GM19463 (cell line): Measurements from ENCODE around the gene PHACTR1.

Source experiments
- ATAC-seq: cut with Tn5 transposase; IDR thresholded peaks from one replicate; pipeline ENCODE4 v1.9.1; 2021; ENCODE audit warnings: mild to moderate bottlenecking, moderate library complexity; ENCODE audit not compliant: unreplicated experiment

PHACTR1 gene

DNA sequence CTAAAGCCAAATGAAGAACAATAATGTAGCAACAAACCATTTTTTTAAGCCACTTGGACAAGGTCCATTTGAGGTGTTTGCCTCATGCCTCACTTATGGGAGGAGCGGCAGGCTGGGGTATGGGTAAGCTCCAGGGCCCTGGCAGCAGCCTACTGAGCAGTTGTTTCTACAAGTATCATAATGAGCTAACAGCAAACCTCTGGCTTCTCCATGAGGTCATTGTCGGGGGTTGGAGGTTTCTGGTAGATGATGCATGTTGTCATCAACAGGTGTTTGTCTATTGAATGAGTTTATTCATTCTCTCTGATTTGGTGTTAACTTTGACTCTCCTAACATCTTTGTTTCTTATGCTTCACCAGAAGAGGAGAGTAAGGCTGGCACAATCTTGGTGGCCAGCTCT, 461.1 kb downstream of the PHACTR1 start:
- ATAC-seq: no peak

DNA sequence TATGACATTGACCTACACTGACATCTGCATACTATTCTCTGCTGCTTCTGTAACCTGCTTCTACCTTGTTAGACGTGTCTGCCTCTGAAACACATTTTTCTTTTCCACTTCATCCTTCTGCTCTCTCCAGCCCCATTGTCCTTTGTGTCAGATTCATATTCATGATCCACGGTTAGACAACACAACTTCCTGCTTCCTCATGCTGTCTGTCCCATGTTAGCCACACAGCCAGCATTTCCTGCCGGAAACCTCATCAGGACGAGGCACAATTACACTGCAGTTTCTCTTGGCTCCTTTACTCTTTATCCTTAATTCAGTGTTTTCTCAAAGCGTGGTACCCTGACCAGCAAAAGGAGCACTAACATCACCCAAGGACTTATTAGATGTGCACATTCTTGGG, 461.5 kb downstream of the PHACTR1 start:
- ATAC-seq: no peak

DNA sequence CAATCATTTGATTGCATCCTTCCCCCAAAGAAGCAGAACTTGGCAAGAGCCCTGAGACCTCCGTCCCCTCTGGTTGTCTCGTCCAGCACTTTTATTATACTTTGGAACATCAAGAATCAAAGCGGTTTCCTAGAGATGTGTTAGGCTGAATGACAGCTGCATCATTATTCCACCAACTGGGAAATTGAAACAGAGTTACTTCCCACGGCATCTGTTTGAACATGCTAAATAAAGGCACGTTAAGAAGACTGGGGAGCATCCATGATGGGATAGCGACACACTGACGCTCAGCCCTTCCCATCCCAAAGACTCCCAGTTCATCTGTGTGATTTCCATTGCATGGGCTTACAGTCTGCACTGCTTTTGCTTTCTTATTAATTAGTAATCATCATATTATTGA, 464.0 kb downstream of the PHACTR1 start:
- ATAC-seq: no peak

DNA sequence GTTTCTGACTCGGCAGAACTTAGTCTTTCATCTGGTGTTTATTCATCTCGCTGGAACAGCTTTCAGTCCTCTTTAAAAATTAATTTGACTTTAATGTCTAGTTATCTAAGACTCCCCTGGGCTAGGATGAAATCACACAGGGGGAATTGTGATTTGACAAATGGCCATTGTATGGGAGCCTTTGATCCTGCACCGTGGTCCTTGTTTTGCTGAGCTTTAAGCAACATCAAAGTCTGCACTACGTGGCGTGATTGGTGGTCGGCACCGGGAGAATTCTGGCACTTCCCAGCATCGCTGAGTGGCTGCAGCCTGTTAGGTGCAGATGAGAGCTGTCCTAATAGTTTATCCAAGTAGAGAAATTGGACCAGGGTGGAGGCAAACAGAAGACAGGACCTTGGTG, 464.8 kb downstream of the PHACTR1 start:
- no peak for ATAC-seq

DNA sequence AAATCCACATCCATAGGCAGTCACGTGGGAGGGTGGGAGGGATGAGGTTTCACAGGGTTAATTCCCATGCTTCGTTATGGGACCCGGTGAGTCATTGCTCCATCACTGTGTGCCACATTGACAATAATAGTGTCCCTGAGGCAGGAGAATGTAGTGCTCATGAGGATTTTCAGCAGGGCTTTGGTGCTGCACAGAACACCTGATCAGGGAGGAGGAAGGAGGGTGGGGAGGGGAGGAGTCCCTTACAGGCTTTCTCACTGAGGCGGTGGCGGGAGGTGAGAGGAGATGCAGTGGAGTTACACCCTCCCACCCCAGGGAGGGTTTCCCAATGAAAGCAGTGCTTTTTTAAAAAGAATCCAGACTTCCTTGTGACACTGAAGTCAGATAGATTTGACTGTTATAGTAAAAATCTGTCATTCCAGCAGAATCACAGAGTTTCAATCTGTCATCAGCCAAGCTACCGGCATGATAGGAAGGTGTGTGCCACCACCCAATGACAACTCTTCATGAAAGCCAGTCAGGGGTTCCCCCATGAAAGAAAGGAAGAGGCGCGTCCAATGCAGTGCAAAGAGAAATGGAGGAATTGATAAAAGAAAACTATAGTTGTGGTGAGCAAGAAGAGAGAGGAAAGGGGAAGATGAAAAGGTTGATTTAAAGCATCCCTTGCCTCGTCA, 467.0 kb downstream of the PHACTR1 start:
- ATAC-seq: no peak

DNA sequence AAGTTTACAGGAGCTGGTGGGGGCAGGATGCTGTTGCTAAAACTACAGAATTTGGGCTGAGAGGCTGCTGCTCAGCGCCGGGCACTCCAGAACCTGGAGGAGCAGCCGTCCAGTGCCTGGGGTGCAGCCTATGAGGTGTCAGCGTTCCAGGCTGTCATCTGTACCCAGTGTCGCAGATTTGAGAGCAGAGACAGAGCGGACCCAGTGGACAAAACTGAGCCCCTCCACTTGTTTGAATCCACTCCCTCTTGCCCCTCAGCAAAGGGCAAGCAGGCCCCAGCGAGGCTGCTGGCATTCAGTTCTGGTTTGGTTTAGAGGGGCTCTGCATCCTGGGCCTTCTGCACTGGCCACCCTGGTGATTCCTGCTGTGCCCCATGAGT, 467.5 kb downstream of the PHACTR1 start:
- ATAC-seq: no peak

DNA sequence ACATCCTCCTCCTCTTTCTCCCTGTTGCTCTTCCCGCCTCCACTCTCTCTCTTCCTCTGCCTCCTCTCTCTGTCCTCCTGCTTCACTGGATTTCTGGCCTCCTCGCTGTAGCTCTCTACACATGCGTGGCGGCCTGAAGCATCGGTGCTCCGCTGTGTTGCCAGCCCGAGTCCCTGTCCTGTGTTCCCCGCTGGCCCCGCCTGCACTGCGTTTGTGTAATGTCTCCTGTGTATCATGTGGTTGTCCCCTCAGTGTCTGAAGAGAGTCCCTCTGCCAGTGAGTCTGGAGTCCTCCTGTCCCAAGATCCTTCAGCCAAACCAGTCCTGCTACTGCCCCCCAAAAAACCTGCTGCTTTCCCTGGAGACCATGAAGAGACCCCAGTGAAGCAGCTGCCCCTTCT, 468.0 kb downstream of the PHACTR1 start:
- no peak for ATAC-seq

DNA sequence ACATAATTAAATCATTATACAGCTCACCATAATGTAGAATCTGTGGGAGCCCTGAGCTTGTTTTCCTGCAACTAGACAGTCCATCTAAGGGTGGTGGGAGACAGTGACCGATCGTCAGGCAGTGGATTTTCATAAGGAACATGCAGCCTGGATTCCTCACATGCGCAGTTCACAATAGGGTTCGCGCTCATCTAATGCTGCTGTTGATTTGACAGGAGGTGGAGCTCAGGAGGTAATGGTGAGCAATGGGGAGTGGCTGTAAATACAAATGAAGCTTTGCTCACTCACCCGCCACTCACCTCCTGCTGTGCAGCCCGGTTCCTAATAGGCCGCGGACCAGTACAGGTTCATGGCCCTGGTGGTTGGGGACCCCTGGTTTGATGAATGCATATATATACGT, 470.3 kb downstream of the PHACTR1 start:
- no peak for ATAC-seq

DNA sequence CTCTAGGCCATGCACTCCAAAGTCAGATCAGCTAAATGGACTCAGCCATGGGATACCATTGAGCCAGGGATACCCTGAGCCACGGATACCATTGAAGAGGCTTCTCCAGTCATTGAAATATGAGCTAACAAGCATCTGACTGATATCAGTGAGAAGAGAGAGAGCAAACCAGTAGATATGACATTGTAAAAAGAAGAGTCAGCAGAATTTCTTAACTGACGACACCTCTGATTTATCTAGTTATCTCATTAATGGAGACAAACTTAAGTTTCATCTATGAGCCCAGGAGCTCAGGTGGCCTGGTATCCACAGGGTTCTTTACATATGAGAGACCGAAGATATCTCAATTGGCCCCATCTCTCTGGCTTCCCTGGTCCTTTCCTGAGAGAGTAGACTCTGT, 471.1 kb downstream of the PHACTR1 start:
- no peak for ATAC-seq

DNA sequence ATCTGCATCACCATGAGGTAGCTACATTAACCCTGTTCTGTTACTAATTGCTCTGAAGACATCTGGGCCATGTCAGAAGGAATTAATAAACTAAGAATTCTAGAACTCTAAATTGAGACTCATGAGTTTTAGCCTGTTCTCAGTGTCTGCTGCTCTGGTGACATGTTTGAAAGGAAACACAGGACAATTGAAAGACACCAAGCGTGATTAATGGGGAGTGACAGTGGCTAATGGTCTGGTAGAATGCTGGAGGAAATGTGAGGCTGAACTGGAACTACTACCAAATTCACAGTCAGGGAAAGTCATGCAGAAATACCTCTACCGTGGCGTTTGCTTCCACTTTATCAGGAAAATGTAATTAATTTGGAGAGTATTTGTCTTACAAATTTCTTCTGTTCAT, 471.7 kb downstream of the PHACTR1 start:
- ATAC-seq: no peak

DNA sequence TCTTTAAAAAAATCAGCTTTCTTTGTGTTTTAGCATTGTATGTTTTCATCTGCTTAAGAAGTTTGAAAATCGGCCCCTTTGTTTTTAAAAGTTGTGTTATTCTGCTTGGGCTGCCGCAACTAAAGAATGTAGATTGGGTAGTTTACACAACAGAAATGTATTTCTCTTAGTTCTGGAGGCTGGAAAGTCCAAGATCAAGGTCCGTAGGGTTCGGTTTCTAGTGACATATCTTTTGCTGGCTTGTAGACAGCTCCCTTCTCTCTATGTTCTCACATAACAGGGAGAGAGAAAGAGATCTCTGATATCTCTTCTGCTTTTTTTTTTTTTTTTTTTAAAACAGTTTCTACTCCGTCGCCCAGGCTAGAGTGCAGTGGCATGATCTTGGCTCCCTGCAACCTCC, 473.1 kb downstream of the PHACTR1 start:
- no peak for ATAC-seq

DNA sequence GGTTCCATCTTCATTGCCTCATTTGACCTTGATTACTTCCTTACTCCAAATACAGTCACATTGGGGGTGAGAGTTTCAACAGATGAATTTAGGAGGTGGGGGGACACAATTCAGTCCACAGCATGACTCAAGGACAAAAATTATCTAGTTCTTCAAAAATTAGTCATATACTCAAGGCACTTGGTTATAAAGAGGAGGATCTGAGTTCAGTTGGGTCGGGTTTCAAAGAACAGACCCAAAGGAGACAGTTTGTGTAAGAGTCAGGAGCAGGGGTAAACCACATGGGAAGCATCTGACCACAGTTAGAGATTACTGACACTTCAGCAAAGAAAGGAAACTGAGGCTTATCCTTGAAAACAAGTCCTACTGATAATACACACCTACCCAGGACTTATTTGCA, 473.8 kb downstream of the PHACTR1 start:
- no peak for ATAC-seq

DNA sequence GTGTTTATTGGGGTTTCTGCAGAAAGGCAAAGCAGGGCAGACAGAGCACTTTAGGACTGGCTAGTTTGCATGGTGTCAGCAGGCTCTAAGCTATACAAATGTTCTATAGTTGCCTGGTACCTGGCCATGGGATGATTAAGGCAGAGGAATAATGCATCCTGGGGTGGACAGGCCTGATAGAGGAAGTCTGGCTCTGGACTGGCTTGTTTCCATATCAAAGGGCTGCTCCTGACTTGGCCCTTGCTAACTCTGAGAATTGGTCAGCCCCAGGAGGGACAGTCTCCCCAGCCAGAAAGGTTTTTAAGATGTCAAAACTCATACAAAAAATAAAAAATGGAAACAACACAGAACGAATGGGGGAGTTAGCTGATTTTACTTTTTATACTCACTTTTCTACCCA, 474.9 kb downstream of the PHACTR1 start:
- no peak for ATAC-seq

DNA sequence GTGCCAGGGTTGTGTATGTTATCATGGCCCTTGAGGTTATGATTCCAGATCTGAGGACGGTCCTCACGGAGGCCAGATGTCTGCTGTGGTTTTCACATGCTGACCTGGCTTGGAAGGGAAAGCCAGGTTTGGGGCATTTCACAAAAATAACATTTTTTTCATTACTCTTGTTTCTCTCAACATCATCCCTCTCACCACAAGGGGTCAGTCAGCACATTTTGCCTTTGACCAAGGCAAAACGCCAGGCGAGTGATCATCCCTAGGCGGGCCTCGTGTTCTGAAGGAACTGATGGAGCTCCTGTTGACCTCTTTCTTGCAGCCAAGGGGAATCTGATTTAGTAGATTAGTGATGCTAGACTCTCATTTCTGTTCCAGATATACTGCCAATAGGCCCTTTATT, 478.3 kb downstream of the PHACTR1 start:
- ATAC-seq: no peak

DNA sequence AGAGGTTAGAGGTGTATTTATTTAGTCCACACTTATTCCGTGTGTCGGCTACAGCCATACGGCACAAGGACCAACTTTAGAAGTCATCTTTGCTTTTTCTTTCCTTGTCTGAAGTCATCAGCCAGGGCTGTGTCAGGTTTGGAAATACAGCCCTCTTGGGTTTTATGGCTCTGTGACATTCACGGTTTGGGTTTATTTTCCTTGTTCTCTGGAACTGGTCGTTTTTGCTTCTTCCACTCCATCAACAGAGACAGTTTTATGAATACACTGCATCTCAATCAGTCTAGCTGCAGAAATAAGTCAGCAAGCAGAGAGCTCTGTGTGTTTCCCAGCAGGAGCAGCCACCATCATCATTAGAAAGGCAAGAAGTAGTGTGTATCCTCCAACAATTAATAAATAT, 479.2 kb downstream of the PHACTR1 start:
- no peak for ATAC-seq

DNA sequence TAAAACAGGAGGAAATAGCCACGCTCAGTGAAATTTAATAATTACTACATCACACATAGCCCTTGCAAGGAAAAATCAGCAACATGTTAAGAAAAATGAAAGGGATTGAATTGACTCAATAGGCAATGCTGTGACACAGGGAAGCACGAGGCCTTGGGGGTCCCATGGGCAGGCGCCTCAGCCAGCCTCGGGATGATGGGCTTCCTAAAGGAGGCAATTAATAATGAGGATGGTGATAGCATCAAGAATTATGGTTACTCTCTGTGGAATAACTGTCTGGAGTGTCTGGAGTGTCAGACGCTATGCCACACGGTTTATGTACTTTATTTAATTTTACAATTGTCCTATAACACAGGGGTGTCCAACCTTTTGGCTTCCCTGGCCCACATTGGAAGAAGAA, 481.6 kb downstream of the PHACTR1 start:
- ATAC-seq: no peak

DNA sequence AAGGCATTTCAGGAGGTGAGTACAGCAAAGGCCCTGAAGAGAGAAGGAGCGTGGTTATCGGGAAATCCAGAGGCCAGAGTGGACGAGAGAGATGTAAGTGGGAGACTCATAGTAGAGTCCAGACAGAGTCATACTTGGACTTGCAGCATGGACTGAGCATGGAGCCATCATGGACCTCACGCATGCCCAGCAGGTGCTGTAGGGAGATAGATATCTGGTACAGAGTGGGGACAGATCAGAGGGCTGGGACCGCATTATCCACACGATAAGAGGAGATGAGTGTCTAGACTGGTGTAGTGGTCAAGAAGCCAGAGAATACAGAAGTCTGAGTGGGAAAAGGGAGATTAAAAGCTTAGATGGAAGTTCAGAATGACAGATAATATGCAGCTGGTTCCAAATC, 484.8 kb downstream of the PHACTR1 start:
- ATAC-seq: no peak

DNA sequence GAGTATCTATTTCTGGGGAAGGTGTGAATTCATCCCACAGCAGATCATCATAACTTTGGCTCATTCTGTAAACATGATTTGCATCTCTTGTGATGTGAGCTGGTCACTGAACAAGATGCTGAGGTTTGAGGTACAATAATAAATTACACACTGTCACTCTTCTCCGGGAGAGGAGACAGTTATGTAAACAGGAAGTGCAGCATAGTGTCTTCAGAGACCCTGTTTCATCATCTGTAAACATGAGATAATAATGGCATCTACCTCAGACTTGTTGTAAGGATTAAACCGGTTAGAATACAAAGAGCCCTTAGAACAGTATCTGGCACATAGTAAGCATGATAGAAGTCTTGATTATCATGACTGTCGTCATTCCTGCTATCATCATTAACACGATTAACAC, 486.6 kb downstream of the PHACTR1 start:
- ATAC-seq: no peak

DNA sequence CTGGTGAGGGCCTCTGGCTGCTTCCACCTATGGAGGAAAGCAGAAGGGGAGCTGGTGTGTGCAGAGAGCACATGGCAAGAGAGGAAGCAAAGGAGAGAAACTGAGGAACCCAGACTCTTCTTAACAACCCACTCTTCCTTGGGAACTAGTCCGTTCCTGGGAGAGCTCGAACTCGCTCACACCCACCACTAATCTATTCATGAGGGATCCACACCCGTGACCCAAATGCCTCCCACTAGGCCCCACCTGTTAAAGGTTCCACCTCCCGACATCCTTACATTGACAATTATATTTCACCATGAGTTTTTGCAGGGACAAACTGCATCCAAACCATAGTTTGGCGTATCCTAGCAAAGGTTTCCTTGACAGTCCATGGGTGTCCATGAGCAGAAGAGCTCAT, 488.5 kb downstream of the PHACTR1 start:
- no peak for ATAC-seq

DNA sequence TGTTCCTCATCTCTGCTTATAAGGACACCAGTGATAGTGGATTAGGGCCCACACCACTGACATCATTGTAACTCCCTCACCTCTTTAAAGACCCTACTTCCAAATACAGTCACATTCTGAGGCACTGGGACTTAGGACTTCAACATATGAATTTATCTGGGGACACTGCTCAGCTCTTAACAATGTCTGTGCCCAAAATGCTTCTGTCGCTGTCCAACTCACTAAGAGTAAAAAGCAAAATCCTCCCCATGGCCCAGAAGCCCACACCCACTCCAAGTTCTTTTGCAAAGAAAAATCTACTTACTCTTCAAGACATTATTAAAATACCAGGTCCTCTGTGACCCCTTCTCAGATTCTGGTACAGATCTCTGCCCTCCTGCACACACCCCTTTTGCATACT, 495.5 kb downstream of the PHACTR1 start:
- no peak for ATAC-seq

DNA sequence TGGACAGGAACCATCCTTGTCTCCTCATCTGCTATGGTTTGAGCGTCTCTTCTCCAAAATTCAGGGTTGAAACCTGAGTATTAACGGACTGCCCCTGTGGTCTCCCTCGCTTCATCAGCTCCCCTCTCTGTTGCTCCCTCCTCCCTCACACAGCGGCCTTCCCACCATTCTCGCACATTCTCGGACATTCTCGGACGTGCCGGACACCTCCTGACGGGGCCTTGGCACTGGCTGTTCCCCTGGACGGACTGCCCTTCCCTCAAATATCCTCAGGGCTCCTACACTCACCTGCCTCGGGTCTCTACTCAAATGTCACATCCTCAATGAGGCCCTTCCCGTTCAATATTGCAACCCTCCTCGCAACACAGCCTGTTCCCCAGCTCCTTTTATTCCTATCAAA, 496.0 kb downstream of the PHACTR1 start:
- ATAC-seq: no peak

DNA sequence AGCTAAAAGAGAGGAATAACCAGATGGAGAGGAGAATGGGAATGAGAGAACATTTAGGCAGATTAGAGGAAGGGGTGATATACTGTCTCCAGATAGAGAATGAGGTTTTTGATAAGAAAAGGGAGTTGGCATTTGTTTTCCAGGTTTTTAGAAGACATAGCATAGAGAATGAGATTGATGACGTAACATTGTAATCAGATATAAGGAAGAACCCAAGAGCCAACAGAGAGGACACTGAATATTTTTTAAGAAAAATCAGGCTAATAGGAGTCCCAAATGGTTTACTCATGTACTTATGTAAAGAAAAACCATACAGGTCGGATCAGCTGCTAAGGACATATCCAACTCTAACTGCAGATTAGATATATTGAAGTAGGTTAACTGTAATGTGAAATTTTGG, 498.8 kb downstream of the PHACTR1 start:
- ATAC-seq: no peak

DNA sequence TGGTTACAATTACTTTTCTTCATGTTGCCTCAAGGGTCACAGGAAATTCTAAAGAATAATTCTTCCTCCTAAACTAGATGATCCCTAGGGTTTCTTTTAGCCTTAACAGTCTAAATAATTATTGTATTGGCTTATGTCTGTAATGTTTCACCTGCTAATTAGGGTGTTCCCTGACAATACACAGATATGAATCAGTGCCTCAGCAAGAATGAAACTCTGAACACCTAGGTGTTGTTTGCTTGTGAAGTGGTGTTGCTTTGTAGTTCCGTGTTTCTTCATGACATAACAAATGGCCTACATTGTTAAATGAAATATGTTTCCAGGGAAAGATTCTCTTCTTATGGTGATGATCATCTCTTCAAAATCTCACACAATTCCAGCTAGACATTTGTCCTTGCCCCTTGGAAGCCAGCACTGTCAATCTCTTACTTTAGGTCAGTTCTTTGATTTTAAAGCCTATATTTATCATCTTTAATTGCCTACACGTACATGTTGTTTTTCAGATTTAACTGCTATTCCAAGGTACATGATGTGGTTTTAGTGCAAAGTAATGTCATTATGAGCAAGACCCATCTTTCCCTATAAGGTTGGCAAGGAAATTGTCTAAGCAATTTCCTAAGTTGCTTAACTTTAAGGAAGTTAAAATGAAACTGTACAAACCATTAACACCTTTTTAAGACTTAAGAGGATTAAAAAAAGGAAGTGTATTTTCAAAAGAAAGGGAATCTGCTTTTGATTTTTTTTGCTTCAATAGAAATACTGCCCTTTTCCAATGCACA, 499.9 kb downstream of the PHACTR1 start:
- no peak for ATAC-seq
